Stimulated activated naive CD4-positive, alpha-beta T cell treated with Interleukin-2 at 50 U/mL for 16 hours (primary cell): Measurements from ENCODE around the gene FAM151A.
"Not testable (repeated sequence)": the region's sequence is repeated elsewhere in the genome, so short reads cannot be mapped to it uniquely, and the experiment has no call there.

ENCODE experiments used
- DNase-seq: peaks from one replicate; lab custom pipeline; 2025; lab: John Stamatoyannopoulos, UW

Gene FAM151A

DNA sequence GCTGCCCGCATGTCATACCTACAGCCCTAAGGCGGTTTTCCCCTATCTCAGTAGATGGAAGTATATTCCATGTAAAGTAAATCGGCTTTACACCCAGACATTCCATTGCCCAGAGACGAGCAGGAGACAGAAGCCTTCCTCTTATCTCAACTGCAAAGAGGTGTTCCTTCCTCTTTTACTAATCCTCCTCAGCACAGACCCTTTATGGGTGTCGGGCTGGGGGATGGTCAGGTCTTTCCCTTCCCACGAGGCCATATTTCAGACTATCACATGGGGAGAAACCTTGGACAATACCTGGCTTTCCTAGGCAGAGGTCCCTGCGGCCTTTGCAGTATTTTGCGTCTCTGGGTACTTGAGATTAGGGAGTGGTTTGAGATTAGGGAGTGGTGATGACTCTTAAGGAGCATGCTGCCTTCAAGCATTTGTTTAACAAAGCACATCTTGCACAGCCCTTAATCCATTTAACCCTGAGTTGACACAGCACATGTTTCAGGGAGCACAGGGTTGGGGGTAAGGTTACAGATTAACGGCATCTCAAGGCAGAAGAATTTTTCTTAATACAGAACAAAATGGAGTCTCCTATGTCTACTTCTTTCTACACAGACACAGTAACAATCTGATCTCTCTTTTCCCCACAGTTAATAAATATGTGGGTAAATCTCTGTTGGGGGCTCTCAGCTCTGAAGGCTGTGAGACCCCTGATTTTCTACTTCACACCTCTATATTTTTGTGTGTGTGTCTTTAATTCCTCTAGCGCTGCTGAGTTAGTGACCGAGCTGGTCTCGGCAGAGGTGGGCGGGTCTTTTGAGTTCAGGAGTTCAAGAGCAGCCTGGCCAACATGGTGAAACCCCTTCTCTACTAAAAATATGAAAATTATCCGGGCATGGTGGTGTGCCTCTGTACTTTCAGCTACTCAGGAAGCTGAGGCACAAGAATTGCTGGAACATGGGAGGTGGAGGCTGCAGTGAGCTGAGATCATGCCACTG is 13.4 kb upstream of the FAM151A start:
- not testable (repeated sequence) for DNase-seq

DNA sequence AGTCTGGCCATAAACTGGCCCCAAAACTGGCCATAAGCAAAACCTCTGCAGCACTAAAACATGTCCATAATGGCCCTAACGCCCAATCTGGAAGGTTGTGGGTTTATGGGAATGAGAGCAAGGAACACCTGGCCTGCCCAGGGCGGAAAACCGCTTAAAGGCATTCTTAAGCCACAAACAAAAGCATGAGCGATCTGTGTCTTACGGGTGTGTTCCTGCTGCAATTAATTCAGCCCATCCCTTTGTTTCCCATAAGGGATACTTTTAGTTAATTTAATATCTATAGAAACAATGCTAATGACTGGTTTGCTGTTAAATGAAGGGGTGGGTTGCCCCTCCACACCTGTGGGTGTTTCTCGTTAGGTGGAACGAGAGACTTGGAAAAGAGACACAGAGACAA is 12.5 kb upstream of the FAM151A start:
- not testable (repeated sequence) for DNase-seq

DNA sequence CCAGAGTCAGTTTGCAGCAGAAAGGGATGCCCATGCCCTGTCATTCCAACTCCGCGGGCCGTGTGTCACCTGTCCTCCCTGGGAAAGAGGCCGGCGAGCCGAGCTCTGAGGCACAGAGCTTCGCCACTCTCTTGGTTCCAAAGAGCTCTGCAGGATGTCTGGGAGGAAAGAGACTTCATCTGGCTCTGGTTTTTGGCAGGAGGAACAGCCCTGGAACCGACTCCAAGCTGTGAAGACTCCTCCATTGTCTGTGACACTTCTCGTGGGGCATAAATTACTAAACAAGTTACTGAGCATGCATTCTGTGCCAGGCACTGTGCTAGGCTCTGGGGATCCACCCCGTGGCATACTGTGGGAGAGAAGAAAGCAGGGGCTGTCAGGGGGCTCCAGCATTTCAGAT is 3.9 kb upstream of the FAM151A start:
- no peak for DNase-seq

DNA sequence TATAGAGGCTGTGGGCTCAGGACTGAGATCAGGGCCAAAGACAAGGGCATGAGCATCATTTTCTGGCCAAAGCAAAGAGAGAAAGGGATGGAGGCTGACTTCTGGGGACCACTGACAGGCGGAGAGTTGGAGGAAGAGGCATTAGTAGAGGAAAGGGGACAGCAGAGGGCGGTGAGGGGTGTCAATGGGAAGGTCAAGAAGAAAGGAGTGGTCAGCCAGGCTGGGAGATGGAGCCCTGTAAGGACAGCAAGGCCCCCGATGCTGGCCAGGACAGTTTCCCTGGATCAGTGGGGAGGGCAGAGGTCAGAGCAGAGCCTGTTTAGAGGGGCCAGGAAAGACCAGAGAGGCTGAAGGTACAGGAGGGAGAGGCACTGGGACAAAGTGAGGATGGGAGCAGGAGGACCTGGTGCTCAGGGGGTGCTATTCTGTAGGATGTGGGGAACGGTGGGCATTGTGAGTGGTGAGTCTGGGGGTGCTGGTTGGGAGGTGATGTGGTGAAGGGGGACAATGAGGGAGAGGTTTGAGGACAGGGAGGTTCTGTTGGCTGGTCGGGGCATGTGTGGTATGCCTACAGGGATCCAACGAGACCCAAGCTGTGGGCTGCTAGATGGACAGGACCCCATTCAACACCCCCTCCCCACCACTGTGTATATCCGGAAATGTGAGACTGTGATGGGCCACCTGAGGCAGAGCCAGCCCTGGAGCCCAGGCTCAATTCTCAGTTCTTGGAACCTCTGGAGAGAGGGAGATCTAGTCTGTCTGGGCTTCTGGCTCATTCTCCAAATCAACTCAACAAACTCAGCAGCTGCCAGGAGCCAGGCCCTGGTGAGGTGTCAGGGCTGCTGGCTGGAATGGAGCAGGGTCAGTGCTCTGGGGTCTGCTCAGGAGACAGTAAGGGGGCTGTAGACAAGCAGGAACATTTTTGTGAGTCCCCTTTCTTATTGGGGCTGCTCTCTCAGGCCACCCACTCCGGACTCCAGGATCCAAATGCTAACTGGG is 1.4 kb upstream of the FAM151A start:
- DNase-seq, result no peak

DNA sequence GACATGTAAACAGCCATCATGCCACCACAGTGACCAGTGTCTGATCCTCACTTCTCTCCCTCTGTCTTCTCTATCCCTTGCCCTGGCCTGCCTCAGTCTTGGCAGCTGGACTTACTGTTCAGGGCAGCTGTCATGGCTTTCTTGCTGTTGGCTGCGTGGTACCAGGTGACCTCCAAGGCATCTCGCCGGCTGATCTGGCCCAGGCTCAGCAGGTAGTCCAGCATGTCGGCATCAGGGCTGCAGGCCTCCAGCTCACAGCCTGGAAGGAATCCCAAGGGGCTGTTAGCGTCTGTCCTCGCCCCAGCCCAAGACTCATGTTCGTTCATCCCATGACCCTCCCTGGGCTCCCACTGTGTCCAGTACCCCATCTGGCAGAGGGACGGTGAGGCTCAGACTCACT is 3.6 kb downstream of the FAM151A start:
- no peak for DNase-seq

DNA sequence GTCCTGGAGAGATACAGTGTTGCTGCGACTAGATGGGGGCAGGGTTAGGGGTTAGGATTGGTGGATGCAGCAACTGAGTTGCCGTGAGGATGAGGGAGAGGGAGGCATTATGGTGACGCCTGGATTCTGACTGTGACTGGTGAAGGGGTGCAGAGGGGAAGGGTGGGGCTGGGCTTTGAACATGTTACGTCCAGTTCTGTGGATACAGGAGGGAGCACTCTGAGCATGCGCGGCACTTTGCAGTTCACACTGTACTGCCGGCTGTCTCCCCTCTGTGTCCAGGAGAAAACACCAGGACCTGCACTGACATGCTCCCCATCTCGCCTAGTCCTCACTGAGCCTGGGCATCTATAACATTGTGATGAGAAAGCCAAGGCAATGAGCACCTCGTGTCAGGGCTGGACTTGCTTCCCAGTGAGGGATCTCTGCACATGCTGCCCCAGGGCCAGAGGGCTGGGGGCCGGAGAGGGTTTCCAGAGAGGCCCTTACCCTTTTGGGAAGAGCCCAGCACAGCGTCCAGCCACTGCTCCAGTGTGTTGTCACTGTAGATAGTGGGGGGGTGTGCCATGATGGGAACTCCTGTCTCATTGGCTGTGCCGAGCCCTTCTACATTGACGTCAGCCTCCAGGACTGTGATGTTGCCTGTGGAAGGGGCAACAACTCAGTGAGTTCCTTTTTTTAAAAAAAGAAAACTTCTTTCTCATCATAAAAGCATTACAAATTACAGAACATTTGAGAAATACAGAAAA is 7.6 kb downstream of the FAM151A start:
- DNase-seq, result no peak

DNA sequence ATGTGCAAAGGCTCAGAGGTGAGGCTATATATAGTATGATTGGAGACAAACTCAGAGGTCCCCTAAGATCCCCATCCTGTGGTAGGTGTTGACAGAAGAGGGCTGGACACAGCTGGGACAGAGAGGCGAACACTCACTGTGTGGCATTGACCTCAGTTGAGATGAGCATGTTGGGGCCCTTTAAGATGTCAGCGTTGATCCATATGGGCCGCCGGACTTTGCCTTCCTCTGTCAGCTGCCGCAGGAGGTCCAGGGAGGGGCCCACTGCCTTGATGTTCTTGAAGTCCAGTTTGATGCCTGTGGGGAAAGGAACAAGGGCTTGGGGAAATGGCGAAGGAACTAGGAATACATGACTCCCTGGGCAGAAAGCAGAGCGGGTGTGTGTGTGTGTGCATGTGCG is 8.8 kb downstream of the FAM151A start:
- DNase-seq, result no peak

DNA sequence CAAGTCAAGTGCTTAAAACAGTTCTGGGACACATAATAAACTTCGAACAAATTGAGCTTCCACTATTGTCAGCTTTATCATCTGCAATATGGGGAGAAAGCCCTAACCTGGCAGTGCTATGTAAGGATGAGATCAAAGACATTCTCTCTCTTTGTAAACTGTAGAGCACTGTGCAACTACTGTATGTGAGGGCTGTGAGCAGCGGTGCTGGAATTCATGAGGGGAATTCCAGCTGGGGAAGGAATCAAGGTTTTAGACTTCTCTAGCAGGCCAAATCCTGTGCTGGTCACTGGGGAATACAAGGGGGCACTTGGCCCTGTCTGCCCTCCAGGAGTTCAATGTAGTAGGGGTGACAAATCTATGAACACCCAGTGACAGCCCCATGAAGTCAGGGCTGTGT is 9.3 kb downstream of the FAM151A start:
- no peak for DNase-seq

DNA sequence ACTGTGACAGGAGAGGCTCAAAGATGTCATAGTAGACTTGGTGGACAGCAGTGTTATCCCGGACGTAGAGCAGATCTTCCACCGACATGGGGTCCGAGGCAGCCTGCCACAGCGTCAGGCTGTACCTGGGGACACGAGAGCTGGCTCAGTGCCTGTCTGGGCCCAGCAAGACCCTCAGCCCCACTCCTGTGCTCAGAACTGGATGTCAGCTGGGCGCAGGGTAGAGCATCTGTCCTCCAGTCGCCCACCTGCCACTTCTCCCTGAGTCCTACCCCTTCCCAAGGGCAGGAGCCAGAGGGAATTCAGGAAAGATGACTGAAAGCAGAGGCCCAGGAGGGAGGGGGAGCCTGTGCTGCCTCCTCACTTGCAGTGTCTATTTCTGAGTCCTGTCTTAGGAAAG is 11.7 kb downstream of the FAM151A start:
- DNase-seq, result no peak

DNA sequence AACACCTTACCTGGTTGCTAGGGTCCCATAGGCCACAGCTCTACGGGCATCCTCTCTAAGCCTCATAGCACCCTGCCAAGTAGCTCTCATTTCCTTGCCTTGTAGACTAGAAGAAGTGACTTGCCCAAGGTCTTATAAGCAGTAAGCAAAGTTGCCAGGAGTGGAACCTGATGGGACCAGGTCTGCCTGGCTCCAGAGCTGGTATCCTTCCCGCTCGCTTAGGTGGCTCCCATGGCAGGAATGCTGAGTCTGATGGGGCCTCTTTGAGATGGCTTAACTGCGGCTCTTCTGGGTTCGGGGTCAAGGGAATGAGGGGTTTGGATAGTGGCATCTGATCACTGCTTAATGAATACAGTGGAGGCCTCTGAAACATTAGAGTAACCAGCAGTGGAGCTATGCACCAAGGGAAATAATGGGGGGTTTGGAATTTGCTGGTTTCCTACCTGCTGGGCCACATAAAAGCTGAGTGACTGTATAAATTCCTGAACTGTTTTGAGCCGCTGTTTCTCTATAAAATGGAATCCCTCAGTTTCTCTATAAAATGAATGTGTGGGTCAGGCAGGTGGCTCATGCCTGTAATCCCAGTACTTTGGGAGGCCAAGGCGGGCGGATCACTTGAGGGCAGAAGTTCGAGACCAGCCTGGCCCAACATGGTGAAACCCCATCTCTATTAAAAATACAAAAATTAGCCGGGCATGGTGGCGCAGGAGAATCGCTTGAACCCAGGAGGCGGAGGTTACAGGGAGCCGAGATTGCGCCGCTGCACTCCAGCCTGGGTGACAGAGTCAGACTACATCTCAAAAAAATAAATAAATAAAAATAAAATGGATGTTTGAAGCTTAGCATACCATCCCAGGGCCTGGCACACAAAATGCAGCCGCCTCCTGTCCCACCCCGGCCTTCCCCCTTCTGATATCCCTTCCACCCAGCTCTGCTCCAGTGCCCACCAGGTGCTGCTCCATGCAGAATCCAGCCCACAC is 12.4 kb downstream of the FAM151A start:
- DNase-seq, result no peak

DNA sequence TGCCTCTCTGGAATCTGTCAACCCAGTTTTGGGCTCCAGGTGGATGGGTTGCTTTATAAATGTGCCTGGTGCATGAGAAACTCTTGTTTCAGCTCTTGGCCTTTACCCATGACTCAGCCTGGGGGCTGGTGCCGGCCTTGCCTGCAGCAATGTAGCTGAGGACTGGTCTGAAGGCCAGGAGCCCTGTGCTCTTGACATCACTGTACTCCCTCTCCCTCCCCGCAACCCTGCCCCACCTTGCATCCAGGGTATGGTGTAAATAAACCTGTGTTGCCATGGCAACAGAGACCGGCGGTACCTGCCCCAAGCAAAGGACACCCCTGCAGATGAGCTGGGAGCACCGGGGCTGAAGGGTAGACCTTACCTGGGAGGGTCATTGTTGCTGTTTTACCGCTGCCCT is 13.3 kb downstream of the FAM151A start:
- DNase-seq, result no peak

DNA sequence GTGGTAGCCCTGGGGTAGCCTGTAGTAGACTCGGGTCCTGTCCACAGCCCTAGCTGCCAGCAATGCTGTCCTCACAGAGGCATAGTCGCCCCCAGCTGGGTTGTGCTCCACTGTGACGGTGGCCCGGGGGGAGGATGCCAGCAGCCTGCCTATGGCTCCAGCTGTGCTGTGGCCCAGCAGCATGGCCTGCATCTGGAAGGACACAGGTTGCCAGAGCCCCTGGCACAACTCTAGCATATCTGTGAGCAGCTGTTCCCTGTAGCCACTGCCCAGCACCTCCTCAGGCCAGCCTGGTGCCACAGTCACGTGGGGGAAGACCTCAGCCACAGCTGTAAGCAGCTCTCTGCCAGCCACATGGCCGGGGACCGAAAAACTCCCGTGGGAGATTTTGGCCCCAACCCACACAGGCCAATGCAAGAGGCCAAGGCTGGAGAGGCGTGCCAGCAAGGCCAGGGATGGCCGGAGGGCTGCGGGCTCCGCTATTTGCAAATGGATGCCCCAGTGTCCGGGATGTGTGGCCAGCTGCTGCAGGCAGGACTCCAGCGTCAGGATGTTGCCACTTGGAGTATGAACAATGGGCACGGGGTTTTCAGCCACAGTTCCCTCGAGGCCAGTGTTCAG is 13.9 kb downstream of the FAM151A start:
- no peak for DNase-seq

DNA sequence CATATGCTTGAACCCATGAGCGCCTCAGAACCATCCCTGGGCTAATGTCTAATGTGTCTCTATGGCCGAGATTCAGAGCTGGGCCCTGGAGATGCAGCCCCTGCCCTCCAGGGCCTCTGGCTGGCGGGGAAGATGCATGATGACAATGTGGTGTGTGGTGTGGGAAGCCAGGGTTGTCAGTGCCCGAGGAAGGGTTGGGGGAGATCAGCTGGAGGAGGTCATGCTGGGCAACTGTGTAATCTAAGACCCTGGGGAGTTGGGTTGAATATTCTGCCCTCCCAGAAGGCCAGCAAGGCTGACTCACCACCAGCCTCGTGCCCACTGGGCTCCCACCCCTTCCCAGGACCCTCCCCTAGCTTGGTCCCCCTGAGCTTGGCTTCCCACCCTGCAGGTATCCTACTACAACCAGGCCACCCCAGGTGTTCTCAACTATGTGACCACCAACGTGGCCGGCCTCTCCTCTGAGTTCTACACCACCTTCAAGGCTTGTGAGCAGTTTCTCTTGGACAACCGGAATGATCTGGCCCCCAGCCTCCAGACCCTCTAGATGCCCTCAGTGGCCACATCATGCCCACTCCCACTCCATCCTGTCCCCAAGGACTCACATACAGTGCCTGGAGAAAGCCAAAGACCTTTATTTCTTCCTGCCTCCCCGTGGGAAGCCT is 14.6 kb downstream of the FAM151A start:
- DNase-seq, result no peak

DNA sequence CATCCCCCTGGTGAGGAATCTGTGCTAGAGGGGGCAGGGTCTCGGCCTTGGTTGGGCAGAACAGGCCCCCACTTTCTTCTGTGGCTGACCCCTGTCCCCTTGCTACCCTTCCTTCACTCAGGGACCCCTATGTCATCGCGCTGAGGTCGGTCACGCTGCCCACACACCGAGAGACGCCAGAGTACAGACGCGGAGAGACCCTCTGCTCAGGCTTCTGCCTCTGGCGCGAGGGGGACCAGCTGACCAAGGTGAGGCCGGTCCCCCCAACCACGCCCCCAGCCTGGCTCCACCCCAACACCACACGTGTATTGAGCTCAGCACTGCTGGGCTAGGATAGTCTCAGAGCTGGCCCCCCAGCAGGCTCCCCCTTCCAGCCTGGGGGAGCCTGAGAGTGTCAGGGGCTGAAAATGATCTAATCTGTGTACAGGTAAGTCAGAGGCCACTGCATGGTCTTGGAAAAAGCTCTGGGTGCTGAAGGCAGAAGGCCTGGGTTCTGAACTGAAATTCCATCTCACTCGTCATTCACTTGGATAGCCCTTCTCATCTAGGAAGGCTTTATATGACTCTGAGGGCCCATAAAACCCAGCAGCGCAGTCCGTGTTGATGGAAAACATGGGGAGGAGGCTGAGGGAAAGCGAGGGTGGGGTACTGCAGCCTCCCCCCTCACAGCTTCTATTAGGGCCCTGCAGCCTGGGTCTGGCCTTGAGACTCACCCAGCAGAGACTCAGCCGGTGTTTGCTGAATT is 15.3 kb downstream of the FAM151A start:
- DNase-seq, result no peak

DNA sequence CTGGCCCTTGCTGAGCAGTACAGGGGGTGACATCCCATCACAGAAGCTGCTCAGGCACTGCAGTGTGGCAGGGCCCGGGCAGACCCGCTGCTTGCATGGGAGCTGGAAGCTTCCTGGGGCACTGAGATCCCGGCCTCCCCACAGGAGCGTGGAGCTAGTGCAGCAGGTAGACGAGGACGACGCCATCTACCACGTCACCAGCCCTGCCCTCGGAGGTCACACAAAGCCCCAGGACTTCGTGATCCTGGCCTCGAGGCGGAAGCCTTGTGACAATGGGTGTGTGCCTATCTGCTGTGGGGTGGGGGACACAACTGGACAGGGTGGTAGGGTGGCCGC is 16.4 kb downstream of the FAM151A start:
- DNase-seq, result no peak

DNA sequence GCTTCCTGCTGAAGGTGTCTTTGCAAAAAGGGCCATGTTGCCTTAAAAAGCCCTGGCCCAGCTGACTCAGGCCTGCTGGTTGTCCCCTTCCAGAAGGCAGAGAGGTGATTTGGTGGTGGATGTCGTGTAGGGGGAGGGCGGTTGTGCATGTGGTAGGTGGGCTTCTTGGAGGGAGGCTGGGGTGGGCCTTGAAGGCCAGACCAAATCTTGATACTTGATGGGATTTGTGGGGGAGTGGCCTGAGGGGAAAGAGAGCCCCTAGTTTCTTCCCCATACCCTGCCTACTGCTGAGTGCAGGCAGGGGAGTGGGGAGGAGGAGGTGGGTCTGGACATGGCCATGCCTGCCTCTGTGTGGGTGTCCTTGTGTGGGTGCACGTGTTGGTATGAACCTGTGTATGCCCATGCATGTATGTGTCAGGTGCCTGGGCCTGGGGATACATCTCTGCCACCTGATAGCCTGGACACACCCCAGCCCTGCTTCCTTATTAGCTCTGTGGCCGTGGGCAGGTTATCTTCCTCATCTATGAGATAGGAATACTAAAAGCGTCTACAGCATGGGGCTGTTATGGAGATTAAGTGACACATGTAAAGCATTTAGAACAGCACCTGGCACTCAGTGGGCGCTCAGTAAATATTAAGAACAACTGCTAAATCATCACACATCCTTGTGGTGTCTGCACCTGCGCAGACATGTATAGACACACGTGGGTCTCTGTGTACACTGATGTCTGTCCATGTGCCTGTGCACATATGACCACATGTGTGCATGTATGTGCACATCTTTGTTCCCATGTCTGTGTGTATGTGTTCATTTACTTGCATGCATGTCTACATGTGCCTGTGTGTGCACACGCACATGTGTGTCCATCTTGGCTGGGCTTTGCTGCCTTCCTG is 17.0 kb downstream of the FAM151A start:
- DNase-seq, result no peak

DNA sequence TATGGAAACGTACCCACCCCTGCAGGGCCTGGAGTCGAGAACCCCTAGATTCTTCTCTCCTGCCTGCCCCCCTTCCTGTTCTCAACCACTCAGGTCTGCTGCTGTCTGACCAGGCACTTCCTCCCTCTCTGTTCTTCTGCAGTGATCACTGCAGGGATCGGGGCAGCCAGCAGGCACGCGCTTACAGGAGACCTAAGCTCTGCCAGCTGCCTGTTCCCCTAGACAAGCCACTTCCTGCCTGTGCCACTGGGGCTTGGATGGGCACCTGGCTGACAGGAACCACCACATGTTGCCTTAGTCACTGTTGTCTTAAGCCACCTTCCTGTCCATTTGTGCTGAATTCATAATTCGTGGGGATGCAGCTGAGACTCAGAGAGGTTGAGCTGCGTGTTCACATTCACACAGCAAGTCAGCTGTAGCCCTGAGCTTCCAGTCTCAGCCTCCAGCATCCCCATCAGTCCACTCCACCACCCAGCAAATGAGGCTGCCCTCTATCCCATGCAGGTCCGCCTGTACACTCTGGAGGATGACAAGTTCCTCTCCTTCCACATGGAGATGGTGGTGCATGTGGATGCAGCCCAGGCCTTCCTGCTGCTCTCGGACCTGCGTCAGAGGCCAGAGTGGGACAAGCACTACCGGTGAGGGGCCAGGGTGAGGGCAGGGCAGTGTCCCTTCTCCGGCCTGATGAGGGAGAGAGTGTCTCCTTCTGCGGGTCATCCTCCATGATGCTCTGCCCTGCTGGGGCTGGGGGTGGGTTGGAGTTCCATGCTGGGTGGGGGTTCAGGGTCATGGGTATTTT is 18.6 kb downstream of the FAM151A start:
- no peak for DNase-seq
